Fibroblast of skin of right biceps (primary cell): ENCODE data around the gene CCNA1.

ENCODE experiments used
- DNase-seq: peaks from one replicate; pipeline ENCODE4 v3.0.0-alpha.2; 2013

The CCNA1 gene

GRCh38 chr13:36454121-36454520 is 21.8 kb downstream of the CCNA1 start:
- no peak for DNase-seq

DNA sequence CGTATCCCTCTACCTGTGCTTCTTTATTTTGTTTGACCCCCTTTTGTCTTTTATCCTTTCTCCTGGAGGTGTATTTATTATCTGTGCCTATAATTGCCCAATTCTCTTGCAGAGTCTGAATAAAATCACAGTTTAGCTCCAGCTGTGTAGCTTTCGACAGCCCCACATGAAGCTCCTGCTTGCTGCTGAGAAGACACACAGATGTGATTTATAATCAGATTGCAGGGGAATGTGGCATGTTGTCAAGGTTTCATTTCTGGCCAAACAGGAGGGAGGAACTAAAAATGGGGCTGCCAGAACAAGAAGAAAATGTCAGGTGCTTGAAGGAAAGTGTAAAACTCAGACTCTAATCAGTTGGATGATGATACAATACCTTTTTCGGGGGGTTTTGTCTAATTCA is 22.7 kb downstream of the CCNA1 start:
- DNase-seq = no peak

DNA sequence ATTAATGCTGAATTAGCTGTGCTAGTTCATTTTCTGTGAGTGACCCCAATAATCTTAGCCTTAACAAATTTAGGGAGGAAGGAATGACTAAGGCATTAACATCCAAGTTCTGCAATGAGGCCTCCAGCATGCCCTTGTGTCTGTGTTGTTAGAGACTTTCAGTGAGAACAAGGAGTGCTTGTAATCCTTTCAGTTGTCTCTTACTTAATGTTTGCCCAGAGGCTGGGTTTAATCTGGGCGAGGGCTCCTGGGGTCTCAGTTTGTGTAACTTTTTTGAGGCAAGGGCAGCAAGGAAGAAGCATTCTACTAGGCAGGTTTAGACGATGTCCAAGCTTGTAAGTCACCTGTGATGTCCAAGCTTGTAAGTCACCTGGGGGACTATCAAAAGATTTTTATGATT is 24.3 kb downstream of the CCNA1 start:
- no peak for DNase-seq

DNA sequence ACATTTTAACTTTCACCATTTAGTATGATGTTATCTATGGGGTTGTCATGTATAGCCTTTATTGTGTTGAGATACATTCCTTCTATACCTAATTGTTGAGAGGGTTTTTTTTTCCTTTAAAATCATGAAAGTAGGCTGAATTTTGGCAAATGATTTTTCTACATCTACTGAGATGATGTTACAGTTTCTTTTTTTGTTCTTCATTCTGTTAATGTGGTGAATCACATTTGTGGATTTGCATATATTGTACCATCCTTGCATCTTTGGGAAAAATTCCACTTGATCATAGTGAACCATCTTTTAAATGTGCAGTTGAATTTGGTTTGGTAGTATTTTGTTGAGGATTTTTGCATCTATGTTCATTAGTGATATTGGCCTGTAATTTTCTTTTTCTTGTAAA is 29.2 kb downstream of the CCNA1 start:
- DNase-seq = no peak

- DNase-seq = no peak
Measured at GRCh38 chr13:36475468-36475867, 43.2 kb downstream of the CCNA1 start.

DNA sequence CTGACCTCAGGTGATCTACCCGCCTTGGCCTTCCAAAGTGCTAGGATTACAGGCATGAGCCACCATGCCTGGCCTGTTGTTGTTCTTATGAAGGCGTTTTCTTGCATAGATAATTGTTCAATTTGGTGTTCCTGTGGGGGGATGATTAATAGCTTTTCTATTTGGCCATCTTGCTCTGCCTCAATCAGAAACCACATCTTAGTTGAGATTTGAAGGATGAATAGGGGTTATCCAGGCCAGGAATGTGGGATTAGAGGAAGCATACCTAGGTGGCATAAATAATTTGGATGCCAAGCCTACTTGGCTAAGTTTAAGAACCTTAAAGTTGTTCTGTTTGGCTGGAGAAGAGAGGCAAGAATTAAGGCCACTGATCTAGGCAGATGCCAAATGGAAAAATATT is 44.4 kb downstream of the CCNA1 start:
- DNase-seq = no peak

- no peak for DNase-seq
Measured at GRCh38 chr13:36480726-36481427, 48.6 kb downstream of the CCNA1 start.

DNA sequence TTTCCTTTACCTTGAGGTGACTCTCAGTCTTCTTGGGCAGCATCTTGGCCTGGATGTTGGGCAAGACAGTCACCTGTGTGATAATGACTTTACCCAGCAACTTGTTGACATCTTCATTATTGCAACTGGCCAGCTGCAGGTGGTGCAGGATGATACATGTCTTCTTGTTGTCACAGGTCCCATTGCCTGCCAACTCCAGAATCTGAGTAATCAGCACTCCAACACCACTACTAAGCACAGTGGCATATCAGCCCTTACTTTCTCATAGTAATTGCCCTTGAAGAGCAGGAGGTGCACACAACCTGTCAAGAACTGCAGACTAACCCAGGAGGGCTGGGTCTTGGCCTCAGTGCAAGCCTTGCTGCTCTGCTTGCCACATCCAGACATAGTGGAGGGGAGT is 57.8 kb downstream of the CCNA1 start:
- DNase-seq = no peak
